GM12872 (cell line): ENCODE results near the gene C8A.

Experiments
- TF ChIP-seq, protein P1 (sequence below): IDR thresholded peaks from 3 replicates; pipeline ENCODE4 v1.5.1; 2011; ENCODE audit warnings: low read depth, mild to moderate bottlenecking, low read length, moderate library complexity; ENCODE audit not compliant: insufficient read depth

Gene C8A

GRCh38 chr1:56837244-56837939 lies 17.2 kb upstream of the C8A start:
- TF ChIP-seq, protein P1, sequence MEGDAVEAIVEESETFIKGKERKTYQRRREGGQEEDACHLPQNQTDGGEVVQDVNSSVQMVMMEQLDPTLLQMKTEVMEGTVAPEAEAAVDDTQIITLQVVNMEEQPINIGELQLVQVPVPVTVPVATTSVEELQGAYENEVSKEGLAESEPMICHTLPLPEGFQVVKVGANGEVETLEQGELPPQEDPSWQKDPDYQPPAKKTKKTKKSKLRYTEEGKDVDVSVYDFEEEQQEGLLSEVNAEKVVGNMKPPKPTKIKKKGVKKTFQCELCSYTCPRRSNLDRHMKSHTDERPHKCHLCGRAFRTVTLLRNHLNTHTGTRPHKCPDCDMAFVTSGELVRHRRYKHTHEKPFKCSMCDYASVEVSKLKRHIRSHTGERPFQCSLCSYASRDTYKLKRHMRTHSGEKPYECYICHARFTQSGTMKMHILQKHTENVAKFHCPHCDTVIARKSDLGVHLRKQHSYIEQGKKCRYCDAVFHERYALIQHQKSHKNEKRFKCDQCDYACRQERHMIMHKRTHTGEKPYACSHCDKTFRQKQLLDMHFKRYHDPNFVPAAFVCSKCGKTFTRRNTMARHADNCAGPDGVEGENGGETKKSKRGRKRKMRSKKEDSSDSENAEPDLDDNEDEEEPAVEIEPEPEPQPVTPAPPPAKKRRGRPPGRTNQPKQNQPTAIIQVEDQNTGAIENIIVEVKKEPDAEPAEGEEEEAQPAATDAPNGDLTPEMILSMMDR, result no peak

GRCh38 chr1:56838759-56839158 lies 15.8 kb upstream of the C8A start:
- TF ChIP-seq, protein P1, result no peak

DNA sequence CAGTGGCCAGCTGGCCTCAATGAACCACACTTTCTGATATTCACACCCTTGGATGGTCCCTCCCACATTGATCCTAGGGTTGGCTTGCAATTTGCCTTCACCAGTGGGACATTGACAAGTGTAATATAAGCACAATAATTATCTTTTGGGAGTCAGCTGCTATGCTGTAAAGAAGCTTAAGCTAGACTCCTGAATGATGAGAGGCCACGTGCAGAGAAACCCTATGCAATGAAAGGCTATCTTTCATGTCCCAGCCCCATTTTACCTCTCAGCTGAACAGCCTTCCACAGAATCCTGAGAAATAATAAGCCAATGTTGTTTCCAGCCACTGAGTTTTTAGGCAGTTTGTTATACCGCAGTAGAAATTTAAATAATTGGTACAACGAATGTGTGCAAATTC lies 11.1 kb upstream of the C8A start:
- TF ChIP-seq, protein P1, result no peak

DNA sequence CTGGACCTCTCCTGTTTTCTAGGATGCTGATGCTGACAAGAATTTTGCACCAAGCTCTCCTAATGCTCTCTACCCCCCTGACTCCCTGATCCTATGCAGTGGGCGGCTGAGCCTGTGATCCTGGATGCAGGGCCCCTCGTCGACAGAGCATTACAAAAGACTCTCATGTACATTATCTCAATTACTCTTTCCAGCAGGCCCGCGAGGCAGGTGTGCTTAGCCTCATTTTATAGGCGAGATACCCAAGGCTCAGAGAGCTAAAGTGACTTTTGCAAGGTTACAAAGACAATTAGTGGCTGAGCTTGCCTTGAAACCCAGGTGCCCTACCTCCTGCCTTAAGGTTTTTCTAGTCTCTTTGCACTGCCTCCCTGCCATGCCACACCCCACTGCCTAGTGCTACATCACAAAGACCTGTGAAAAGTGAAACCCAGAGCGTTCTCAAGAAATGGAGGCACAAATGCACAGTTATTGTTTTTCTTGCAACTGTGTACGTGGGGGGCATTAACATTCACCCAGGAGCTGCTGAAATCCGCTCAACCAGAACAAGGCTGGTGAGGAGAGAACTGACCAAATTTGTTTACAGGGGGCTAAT lies 10.0 kb upstream of the C8A start:
- TF ChIP-seq, protein P1, result no peak

- TF ChIP-seq, protein P1, result no peak
These were observed 9.3 kb upstream of the C8A start for GRCh38 chr1:56845343-56845742.

- TF ChIP-seq, protein P1, result no peak
These were observed 4.8 kb upstream of the C8A start for GRCh38 chr1:56849750-56850149.

- TF ChIP-seq, protein P1, result no peak
These were observed 4.2 kb upstream of the C8A start for GRCh38 chr1:56850411-56850810.
